Measurements from ENCODE around the gene SH3RF3.

Gene SH3RF3

DNA sequence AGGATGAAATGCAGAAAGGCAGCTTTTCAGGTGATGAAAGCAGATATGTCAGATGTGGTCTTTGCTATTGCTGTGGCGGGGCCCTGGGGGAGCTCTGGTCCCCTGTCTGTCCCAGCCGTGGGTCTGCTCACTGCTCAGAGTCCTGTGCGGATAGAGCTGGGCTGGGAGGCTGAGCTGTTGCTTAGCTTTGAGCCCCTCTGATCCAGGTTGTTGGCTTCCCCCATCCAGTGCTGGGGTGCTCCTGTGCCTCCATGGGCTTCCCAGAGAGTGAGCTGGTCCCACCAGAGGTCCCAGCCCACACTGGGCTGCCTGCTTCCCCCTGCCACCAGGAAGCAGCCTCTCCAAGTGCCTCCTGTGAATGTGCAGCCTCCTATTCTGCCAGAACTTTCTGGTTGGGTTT lies 55.4 kb downstream of the SH3RF3 start:
- DNase-seq (ENCODE audit: low spot score) = no peak

DNA sequence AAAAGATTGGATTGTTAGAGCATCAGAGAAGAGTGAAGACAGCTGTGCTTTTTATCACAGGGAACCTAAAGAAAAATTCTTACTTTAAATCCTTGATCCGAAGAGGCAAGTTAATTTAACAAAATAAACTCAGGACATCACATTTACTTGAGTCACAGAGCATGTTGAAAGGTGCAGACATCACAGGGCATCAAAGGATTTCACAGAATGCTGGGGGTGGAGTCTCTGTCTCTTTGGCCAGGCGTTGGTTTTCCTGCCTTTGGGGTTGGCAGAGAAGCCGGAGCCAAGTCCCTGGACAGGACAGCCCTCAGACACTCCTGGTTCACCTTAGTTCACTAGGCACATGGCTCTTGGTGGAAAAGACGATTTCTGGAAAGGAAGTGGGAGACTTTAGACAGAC lies 56.3 kb downstream of the SH3RF3 start:
- DNase-seq (ENCODE audit: low spot score) = no peak

DNA sequence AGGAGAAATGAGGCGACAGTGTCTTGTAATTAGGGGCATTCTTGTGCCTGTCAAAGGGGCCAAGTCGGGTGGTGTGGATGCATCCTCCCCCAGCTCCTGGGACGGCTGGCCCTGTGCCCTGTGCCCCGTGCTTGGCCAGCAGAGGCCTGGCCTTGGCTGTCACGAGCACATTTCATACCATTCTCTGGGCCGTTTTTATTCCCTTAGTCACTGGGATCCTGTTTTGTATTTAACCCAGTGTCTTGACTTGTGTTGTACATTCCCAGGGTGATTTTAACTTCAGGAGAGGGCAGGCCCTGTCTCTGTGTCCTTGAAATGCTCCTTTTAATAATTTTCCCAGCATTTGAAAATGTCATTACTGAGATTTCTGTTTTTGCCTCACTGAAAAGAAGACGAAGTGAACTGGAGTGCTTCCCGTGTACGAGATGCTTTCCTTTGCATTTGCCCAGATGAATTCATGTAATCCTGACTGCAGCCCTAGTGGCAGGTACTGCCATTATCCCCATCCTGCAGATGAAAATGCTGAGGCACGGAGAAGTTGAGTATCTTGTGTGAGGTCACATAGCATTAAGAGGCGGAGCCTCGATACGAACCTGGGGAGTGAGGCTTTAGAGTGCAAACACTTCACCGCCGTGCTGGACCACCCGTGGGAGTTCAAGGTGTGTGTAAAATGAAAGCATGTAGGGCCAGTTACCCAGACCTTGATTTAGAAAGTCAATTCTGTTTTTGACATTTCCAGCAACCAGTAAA lies 57.0 kb downstream of the SH3RF3 start:
- DNase-seq (ENCODE audit: low spot score) = no peak

DNA sequence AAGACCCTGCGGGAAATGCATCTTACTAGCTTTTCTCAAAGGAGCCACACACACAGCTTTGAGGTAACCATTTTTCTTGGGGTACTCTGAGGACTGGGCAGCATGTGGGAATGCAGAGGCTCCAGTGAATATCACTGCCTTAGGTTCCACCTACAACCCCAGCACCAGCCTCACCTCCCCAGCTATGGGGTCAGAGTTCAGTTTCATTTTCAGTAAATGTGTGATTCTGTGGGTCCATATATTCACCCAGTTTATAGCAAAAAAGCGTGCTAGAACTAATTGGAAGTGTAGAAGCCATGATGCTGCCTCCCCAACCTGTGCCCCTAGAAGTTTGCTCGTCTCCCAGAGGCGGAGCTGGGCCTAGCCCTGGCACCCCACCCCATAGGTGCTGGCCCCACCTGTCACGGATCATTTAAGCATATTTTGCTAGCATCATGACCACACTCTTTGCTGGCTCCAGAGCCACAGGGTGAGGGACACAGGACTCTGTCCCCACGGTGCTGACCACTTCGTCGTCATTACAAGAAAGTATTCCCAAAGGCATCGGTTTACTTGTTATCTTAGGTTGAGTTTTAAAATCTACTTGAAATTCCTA lies 57.7 kb downstream of the SH3RF3 start:
- DNase-seq (ENCODE audit: low spot score) = no peak

DNA sequence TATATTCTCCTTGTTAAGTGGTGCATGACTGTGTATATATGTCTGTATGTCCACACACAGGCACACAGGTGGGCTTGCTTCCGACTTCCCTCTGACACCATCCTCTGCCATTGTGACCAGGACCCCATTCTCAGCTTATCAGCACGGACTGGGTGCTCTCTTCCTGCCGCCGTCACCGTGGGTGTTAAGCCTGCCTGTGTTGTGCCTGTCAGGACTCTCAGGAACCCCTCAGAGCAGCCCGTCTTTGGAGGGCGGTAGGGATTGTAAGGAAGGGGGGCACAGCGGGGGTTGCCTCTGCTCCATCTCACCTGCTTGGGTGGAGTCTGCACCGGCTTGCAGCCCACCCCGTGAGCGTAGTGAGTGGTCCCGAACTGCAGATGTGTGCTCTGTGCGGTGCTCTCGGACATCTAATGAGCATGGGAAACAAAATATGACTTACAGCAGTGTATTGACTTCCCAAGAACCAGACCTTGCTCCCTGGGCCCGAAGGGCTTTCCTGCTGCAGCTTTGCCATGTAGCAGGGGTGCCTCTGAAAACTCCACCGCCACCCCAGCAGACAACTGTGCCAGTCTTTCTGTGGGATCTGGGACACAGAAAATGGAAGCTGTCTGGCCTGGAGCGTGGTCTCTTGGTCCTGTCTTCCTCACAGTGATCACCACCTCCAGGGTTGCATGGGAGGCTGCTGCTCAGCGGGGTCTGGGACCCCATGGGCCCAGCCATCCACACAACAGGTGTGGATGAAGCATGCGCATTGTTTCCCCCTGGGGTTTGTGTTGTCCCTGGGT lies 58.9 kb downstream of the SH3RF3 start:
- DNase-seq (ENCODE audit: low spot score) = no peak

DNA sequence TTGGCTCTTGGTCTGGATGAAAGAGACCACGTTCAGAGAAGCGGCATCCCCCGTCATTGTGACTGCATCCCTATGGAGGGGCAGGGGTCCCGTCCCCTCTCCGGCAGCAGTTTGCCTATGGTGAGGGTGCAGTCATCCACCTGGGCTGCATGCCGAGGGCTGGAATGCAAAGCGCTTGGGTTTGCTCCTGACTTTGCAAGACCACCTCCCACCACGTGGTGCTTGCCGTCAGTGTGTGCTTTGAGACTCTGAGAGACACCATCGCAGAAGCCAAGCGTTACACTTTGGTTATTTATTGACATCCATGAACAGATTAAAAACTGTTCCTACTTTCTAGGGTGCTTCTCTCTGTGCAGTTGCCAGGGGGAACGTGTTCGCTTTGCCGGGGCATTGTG lies 59.5 kb downstream of the SH3RF3 start:
- DNase-seq (ENCODE audit: low spot score) = no peak

DNA sequence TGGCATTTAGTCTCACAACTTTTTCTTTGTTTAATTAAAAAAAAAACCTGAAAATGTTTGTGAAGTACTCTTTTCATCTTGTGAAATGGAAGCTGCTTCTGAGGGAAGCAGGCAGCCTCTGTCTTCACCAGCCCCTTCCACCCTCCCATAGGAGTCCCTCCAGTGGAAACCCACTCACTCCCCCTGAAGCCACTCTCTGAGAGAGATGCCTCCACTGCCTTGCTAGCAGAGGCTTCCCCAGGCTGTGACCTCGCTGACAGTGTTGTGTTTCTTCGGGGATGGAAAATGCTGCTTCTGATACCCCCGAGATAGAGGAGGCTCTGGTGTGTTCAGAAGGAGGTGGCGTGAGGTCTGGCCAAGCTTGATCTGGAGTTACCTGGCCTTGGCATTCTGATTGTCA lies 59.9 kb downstream of the SH3RF3 start:
- DNase-seq (ENCODE audit: low spot score) = no peak

DNA sequence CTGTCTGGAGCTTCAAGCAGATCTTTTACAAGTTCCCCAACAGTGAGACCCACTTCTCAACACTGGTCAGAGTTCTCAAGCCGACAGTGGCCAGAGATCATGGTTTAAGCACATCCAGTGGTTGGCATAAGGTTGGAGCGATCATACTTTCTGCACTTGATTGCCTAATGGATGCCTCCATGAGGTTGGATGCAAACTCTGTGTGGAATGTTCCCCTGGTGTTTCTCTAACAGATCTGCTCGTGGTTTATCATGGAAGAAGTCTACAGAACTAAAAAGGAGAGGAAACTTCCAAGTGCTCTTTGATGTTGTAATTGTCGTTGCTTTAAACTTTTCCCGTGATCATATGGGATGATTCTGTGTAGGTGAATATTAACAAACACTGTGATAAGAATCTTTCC lies 60.7 kb downstream of the SH3RF3 start:
- no peak for DNase-seq (ENCODE audit: low spot score)

DNA sequence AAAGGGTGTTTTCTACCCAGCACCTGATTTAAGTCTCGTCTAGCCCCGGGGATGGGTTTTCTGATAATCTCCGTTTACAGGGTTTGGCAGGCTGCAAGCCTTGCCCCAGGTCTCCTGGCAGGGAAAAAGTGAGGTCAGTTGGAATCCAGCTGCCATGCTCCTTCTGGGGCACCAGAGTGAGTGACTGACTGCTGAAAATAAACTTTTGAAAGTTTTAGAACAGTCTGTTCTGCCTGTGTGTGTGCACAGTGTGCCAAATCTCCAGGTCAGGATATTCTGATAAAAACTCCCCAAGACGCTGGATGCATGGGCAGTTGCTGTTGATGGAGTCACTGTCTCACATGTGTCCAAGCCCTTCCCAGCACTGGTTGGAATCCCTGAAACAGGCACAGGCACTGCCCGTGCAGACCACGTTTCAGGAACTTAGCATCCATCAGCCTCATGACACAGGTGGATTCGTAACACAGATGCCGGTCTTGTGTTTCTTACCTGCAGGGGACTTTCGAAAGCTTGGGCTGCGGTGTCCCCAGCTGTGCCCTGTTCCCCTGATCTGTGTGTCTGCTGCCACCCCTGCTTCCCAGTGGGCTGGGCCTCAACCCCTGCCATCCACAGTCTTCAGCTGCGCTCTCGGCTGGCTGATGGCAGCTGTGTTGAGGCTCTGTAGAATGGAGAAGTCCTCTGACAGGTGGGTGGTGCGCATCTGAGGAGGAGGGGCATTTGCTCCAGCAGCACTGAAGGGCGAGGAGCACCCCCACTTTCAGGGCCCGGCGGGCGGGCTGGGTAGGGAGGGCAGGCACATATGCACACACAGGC lies 65.0 kb downstream of the SH3RF3 start:
- DNase-seq (ENCODE audit: low spot score) = no peak

DNA sequence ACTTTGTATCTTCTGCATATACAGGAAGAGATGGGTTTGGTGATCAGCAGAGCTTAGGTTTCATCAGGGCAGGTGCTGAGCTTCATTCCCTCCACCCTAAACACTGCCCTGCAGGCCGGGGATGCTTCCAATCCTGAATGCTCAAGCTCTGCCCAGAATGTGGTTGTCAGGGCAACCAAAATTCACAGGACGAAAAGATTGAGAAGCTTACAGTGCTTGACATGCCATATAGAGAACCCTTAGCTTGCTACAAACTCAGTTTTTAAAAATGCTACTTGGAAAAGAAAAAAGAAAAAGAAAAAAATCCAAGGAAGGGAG lies 65.6 kb downstream of the SH3RF3 start:
- no peak for DNase-seq (ENCODE audit: low spot score)

DNA sequence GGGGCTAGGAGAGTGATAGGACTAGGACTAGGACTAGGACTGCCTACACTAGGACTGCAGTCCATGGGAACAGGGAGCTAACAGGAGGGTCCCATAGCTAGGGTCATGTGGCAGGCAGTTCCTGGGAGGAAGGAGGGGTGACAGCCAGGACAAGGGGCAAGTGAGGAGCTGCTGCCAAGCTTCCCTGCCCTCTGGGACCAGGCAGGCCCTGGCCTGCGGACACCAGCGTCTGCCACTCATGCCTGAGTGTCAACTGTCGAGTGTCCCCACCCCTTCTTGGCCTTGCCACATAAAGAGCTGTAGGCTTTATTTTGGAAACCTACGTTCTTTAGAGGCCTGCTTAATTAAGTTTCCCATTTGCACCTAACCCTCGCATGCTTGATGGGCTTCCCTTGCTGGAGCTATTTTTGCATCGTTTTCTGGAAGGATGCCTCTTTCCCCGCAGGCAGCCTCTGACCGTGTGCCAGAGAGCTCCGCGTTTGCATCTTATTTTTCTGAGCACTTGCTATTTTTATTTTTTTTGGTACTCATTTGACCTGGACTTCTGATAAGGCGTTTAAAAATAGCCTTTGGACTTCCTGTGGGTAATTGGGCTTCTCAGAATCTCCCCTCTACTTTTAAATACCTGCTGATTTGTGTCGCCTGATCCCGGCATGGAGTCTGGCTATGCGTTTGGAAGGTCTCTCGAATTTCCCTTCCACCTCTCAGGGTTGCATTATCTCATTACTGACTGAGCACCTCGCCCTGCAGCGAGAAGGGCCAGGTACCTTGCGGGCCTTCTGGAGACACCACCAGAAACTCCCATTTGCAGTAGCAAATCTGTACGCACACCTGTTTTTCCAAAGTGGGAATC lies 66.4 kb downstream of the SH3RF3 start:
- no peak for DNase-seq (ENCODE audit: low spot score)

DNA sequence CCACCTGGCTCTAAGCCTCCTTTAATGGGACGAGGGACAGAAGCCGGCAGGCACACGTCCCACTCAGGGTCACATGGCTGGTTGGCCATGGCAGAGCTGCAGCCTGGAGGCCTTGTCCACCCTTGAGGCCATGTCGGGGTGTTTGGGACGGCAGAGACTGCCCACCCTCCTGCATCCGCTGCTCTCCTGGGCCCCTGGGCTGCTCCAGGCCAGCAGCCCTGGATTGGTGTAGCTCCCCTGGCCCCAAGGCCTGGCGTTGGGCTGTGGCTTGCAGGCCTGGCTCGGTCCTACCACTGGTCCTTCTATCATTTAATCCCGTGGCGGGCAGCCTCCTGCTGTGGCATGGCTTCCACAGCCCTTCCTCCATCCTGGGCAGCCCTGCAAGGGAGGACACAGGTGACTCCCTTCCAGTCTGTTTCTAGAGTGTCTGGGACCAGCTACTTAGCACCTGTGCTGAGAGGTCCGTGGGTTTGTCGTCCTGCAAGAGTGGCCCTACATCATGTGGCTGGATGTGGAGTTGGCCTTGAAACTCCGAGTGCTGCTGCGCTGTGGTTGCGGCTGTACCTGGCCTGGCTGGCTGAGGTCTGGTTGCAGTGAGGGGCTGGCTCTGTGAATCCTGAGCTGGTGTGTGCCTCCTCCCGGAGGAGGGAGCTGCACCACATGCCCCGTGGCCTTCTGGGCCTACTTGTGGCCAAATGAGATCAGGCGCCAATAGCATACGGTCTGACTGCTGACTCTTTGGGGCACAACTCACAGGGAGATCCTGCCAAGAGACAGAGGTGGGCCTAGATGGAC lies 67.3 kb downstream of the SH3RF3 start:
- DNase-seq (ENCODE audit: low spot score) = no peak

DNA sequence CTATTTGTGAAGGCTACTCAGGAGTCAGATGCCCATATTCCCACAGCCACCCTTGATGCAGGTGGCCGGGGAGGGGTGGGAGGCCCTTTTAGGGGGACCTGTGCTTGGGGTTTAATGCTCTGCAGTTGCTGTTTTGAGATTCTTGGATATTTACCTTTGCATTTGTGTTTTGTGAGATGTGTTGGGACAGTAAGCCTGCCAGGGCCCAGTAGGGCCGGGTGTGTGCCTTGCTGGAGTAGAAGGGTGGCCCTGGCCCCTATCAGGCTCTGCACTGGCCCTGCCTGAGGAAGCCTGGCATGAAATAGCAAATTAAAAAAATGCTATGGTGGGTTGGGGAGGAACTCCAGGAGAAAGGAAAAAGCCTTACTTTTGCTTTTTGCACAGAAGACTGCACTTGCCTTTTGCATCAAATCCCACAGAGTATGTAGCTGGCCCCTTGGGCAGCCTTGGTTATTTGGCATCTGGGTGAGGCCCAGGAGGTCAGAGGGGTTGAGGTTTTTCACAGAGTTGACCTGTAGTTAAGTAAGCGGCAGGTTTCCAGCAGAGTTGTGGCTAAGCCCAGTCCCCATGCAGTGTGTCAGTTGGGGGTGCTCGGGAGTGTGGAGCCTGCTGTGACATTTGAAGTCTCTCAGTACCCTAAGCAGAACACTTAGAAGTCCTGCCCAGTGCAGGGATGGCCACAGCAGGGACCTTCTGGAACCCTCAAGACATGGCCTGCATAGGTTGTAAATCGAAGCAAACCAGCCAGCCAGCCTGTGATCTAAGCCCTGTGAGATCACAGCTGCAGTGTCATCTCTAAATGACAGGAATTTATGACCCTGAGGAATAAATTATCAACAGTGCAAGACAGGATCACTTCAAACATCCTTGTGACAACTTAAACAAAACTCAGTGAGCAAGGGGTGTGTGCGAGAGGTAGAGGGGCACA lies 68.8 kb downstream of the SH3RF3 start:
- no peak for DNase-seq (ENCODE audit: low spot score)

DNA sequence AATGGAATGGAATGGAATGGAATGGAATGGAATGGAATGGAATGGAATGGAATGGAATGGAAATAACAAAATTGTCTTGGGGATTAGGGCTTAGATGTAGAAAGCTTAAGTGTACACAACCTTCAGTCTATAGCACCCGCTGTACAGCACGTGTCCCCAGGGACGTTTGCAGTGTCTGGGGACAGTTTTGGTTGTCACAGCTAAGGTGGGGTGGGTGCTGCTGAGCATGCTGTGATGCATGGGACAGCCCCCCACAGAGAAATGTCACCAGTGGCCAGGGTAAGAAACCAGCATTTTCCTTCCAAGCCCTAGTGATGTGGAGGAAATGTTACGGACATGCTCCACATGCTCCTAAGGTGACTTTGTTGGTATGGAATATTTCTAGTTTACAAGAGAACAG lies 70.8 kb downstream of the SH3RF3 start:
- no peak for DNase-seq (ENCODE audit: low spot score)

DNA sequence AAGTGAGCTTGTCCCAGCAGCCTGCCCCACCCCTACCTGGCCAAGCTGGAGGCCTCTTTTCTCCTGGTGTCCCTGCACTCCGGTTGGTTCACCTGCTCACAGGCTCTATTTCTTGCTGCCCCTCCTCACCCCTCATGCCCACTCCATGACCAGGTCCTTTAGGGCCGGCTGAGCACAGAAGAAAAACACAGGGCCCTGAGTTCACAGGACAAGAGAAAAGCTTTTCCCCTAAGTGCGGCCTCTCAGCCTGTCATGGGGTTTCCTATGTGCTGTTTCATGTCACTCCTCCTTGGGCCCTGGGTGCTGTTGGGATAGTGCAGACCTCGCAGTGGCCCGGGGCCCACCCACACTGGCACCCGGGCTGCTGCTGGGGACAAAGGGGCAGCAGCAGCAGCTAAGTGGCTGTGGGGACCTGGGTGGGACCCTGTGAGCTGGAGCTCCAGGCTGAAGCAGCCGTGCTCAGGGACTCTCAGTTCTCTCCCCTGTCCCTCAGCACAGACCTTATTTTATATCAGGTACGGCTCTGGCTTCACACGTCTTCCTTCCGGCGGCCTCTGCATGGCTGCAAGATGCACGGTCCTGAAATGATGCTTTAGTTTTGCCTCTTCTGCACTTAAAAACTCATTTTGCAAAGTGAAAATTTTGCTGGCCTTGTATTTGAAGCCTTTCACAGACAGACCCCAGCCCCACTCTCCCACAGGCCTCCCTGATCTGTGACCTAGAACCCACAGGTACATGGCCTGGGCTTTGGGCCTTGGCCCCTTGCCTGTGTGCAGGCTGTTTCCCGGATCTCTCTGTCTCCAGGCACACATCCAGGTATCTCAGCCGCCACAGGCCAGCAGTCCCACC lies 71.8 kb downstream of the SH3RF3 start:
- DNase-seq (ENCODE audit: low spot score) = no peak

DNA sequence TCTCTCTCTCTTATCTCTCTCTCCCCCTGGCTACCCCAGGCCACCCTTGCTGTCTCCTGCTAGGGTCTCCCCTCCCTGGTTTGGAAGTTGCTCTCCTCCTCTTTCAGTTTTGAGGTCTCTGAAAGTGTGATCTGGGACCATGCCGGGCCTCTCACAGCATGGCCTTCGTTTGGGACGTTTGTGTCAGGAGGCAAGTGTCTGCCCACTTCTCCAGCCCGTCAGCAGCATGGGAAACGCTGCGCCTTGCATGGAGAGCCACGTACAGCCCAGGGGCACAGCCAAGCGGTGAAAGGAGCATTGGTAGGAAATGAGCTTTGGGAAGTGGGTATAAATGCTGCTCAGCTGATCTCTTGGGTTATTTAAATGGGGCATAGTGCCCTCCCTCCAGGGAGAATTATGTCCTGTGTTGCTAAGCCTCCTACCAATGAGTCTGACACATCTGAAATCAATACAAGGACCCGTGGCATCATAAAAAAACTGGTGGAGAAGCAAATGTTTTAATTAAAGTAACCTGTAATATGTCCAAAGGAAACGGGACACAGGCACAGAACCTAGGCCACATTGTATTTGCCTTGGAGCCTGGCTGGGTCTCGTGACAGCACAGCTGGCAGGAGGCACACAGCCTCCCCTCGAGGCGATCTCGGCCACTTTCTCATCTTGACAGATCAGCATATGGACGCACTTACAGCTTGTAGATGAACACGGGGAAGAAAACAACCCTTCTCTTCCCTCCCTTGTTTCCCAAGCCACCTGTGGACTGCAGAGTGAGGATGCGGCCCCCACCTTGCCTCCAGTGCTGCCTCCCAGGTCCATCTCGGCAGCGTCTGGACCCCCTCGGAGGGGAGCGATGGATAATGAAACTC lies 72.7 kb downstream of the SH3RF3 start:
- no peak for DNase-seq (ENCODE audit: low spot score)

DNA sequence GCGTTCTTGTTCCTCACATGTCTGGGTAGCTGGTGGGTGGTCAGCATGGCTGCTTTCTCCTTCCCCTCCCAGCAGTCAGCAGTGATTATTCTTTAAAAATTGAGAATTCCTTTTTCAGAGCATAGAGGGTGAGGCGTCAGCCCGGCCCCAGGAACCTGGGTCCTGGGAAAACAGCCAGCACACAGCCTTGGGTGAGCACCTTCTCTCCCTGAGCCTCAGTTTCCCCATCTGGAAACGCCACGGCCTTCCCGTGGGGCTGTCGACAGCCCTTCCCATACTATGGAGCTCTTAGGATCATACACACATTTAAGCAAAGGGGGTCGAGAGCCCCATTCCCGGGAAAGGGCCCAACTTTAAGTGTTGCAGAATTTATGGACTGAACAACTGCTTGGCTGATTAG lies 73.5 kb downstream of the SH3RF3 start:
- no peak for DNase-seq (ENCODE audit: low spot score)

All from LoVo (cell line).